T-helper 2 cell treated with Interferon-gamma antibody and Interleukin-4, amounts not matched to agents 5 μg/mL and 100 μg/mL, for 36 hours (primary cell): ENCODE results near the gene BTBD17.
"Not testable (repeated sequence)": the region's sequence is repeated elsewhere in the genome, so short reads cannot be mapped to it uniquely, and the experiment has no call there.

Experiments used
- DNase-seq: peaks from one replicate; pipeline ENCODE4 v3.0.0; 2021; ENCODE audit warnings: low spot score
- H3K27ac Mint-ChIP-seq: one replicate; pipeline ENCODE4 v1.8.0; 2021; ENCODE audit warnings: mild to moderate bottlenecking, mixed read lengths
- H3K27me3 Mint-ChIP-seq: one replicate; pipeline ENCODE4 v1.8.0; 2021; ENCODE audit warnings: low read depth, mixed read lengths
- H3K36me3 Mint-ChIP-seq: one replicate; pipeline ENCODE4 v1.8.0; 2021; ENCODE audit warnings: low read depth, mixed read lengths
- H3K4me1 Mint-ChIP-seq: one replicate; pipeline ENCODE4 v1.8.0; 2021; ENCODE audit warnings: low read depth, mixed read lengths
- H3K4me3 Mint-ChIP-seq: one replicate; pipeline ENCODE4 v1.8.0; 2022; ENCODE audit warnings: mild to moderate bottlenecking, moderate library complexity, mixed read lengths
- H3K9me3 Mint-ChIP-seq: one replicate; pipeline ENCODE4 v1.8.0; 2021; ENCODE audit warnings: mixed read lengths

Gene BTBD17, protein sequence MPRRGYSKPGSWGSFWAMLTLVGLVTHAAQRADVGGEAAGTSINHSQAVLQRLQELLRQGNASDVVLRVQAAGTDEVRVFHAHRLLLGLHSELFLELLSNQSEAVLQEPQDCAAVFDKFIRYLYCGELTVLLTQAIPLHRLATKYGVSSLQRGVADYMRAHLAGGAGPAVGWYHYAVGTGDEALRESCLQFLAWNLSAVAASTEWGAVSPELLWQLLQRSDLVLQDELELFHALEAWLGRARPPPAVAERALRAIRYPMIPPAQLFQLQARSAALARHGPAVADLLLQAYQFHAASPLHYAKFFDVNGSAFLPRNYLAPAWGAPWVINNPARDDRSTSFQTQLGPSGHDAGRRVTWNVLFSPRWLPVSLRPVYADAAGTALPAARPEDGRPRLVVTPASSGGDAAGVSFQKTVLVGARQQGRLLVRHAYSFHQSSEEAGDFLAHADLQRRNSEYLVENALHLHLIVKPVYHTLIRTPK

DNA sequence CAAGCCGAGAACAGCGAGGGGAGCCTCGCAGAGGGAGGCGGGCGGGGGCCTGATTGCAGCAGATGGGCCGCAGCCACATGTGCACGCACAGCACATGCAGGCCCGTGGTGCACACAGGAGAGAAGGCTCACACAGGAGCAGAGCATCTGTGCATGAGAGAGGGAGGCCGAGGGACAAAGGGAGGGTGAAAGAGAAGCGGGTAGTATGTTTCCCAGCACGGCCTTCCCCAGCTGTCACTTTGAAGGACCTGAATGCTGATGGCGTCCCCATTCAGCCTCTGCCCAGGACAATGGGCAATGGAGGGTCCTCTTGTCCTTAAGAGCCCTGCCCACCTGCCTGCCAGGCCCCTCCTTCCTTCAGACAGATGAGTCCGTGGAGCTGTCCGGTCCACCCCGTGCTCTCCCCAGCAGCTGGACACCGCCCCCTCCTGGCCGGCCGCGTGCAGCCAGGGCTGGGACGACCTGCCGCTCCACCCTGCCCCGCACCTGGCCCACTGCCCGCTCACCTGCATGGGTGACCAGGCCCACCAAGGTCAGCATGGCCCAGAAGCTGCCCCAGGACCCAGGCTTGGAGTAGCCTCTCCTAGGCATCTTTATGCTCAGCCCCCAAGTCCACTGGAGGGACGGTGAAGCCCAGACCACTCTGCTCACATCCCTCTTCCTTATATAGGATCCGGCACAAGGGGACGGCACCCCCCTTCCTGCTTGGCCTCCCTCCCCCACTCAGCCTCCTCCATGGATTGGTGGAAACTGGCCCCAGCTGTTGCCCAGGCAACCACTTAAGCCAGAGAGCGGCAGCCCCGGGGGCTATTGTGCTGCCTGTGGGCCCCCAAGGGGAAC, at the start of gene BTBD17:
TSS of gene BTBD17 (minus strand) at position 639 of the 839 bp plus-strand sequence. CDS start at position 590, 49 bp downstream.
- H3K4me3 Mint-ChIP-seq, result no peak within 1 kb of the TSS
- peaks cover 21% of the 10 kb centered on the region for H3K27me3 Mint-ChIP-seq
- H3K4me1 Mint-ChIP-seq, result no peaks in the 10 kb centered on the region
- H3K36me3 Mint-ChIP-seq, result no peaks in the 10 kb centered on the region
- no peak for DNase-seq
- no peak within 1 kb of the TSS for H3K27ac Mint-ChIP-seq
- no peaks in the 10 kb centered on the region for H3K9me3 Mint-ChIP-seq

DNA sequence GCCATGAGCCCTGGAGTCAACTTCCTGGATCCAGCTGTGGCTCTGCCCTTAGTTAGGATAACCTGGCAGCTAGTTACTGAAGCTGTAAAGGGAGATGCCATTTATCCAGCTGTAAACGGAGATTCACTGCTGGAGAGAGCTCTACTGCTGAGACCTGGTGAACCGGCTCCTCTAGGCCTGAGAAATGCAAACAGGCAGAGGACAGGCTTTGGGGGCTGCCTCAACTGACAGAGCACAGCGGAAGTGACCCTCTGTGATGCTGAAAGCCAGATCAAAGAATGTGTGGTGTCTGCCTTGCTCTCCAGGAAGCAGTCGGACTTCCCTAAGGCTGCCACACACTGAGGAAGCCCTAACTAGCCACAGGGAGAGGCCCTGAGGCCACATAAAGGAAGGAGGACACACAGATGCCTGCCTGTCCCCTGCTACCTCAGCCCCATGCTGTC, 48.4 kb upstream of the BTBD17 start:
- Mint-ChIP-seq H3K27me3 (no peaks in the 10 kb centered on the region), H3K4me1 (no peaks in the 10 kb centered on the region), H3K36me3 (no peaks in the 10 kb centered on the region), H3K9me3 (no peaks in the 10 kb centered on the region), H3K27ac (no peak overlapping the region), H3K4me3 (no peak overlapping the region)
- no peak for DNase-seq

DNA sequence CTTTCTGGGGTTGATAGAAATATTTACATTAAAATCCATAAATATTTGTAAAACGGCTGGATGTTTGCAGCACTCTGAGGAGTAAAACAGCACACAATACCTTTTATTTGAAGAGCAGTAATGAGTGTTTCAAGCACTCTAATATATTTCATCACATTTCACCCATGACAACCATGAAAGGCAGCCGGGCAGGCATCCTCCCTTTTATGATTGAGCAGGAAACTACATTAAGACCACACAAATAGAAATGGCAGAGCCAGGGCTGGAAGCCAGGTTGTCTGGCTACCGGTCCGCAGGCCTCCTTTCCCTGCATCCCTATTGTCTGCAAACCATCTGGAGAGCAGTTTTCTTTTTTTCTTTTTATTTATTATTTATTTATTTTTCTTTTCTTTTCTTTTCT, 47.1 kb upstream of the BTBD17 start:
- Mint-ChIP-seq H3K4me1 (no peaks in the 10 kb centered on the region), H3K36me3 (no peaks in the 10 kb centered on the region), H3K27me3 (no peaks in the 10 kb centered on the region), H3K9me3 (no peaks in the 10 kb centered on the region), H3K27ac (no peak overlapping the region), H3K4me3 (no peak overlapping the region)
- DNase-seq, result no peak

DNA sequence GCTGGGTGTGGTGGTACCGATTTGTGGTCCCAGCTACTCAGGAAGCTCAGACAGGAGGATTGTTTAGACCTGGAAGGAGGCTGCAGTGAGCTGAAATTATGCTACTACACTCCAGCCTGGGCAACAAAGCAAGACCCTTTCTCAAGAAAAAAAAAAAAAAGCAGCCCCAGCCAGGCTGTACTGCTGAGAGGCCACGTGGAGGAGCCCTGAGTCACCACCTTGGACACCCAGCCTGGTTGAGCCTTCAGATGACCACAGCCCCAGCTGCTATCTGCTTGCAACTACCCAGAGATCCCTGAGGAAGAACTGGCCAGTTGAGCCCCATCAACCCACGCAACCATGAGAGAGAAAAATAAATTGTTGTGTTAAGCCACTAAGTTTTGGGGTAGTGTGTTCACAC, 46.6 kb upstream of the BTBD17 start:
- DNase-seq, result no peak
- Mint-ChIP-seq H3K4me3 (no peak overlapping the region), H3K4me1 (no peaks in the 10 kb centered on the region), H3K36me3 (no peaks in the 10 kb centered on the region), H3K27ac (no peak overlapping the region), H3K27me3 (no peaks in the 10 kb centered on the region), H3K9me3 (no peaks in the 10 kb centered on the region)

DNA sequence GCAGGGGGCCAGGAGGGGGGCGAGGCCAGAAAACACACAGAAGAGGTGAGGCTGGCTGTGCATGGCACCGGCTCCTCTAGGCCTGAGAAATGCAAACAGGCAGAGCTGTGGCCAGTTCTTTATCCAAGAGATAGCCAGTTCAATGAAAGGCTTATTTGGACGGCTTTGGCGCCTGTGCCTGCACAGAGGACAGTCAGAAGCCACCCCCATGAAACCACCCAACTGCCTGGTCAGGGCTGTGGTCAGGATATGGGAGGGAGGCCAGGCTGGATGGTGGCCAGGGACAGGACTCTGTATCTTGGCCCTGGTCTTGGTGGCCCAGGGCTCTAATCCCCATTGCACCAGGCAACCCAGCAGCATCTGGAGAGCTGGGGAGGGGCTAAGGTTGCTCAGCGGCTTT, 45.7 kb upstream of the BTBD17 start:
- no peak for DNase-seq
- Mint-ChIP-seq H3K27ac (no peak overlapping the region), H3K36me3 (no peaks in the 10 kb centered on the region), H3K4me3 (no peak overlapping the region), H3K27me3 (no peaks in the 10 kb centered on the region), H3K4me1 (no peaks in the 10 kb centered on the region), H3K9me3 (no peaks in the 10 kb centered on the region)

DNA sequence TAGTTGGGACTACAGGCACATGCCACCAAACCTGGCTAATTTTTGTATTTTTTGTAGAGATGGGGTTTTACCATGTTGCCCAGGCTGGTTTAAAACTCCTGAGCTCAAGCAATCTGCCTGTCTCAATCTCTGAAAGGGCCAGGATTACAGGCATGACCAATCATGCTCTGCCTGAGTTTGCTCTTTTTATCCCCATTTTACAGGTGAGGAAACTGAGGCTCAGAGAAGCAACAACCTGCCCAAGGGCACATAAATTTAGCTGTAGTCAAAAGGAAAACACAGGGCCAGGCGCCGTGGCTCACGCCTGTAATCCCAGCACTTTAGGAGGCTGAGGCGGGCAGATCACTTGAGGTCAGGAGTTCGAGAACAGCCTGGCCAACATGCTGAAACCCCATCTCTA, 43.6 kb upstream of the BTBD17 start:
- not testable (repeated sequence) for H3K27ac Mint-ChIP-seq, H3K36me3 Mint-ChIP-seq, H3K4me1 Mint-ChIP-seq, H3K9me3 Mint-ChIP-seq, H3K27me3 Mint-ChIP-seq, H3K4me3 Mint-ChIP-seq, DNase-seq

DNA sequence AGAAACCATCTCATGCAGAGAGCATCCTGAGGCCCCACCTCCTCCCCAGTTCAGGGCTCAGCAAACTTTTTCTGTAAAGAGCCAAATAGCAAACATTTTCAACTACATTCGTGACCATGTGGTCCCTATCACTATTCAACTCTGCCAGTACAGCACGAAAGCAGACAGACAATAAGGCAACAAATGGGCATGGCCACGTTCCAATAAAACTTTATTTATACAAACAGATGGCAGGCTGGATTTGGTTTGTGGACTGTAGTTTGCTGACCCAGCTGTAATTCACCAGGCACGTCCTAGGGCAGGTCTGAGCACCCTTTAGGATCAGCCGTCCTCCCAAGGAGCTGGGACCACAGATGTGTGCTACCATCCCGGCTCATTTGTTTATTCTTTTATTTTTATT, 43.1 kb upstream of the BTBD17 start:
- no peak for DNase-seq
- Mint-ChIP-seq H3K4me1 (no peaks in the 10 kb centered on the region), H3K36me3 (no peaks in the 10 kb centered on the region), H3K9me3 (no peaks in the 10 kb centered on the region), H3K27me3 (peaks cover 2% of the 10 kb centered on the region), H3K27ac (no peak overlapping the region), H3K4me3 (no peak overlapping the region)

DNA sequence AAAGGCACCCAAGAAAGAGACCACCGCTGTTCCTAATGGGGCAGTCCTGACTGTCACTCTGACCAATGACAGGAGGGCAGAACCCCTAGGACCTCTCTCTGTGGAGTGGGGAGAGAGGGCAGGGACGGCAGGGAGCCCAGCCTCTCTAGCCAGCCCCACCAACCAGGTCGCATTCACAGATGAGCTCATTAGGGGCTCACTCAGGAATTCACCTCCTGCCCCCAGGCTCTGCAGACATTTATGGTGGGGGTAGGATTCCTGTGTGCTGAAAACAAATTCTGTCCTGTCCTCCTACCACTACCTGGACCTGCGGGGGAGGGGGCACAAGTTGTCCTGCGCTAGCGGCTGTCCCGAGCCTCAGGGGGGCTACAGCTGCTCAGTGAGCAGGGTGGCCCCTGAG, 42.5 kb upstream of the BTBD17 start:
- Mint-ChIP-seq H3K4me3 (no peak overlapping the region), H3K27ac (no peak overlapping the region), H3K4me1 (no peaks in the 10 kb centered on the region), H3K36me3 (no peaks in the 10 kb centered on the region), H3K9me3 (no peaks in the 10 kb centered on the region), H3K27me3 (peaks cover 2% of the 10 kb centered on the region)
- DNase-seq, result no peak

DNA sequence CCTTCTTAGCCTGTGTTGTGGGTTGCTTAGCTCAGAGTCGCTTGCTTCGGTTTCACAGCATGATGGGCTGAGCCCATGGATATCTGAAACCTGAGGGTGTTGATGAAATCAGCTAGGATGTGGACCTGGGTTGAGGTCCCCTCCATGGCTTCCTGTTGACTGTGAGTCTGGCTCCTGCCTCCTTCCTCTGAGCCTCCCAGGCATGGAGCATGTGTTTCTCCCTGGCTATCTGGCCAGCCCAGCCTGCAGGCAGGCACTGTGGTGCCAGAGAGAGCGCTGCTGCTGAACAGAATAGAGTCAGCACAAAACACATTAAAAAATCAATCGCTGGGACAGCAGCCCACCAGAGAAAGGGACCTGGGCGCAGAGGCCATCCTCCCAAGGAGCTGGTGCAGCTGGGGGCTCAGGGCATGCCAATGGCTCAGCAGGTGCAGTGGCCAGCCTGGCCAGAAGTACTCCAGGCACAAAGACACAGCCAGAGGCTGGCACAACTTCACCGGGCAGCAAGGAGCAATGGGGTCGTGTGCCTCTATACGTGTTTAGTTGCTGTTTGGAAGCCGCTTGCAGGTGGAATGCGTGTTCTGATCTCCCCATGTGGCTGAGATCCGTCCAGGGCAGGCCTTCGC, 42.0 kb upstream of the BTBD17 start:
- Mint-ChIP-seq H3K4me1 (no peaks in the 10 kb centered on the region), H3K27ac (no peak overlapping the region), H3K27me3 (peaks cover 2% of the 10 kb centered on the region), H3K4me3 (no peak overlapping the region), H3K9me3 (no peaks in the 10 kb centered on the region), H3K36me3 (no peaks in the 10 kb centered on the region)
- DNase-seq, result no peak

DNA sequence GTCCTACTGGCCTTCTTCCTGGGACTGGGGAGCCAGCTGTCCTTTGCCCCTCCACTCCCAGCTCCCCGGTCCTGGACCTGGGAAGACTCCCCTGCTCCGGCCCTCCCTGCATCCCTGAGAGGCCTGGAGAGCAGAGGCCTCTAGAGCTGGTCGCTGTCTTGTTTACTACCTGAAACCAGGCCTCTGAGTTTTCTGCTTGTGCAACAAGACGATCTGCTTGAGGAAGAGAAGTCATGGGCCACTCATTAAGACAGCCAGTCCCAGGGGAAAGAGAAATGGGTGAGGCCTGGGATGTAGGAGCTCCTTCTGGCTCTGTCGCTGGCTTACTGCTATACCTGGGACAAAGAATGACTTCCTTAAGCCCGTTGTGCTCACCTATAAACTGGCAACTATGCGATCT, 40.4 kb upstream of the BTBD17 start:
- no peaks in the 10 kb centered on the region for H3K9me3 Mint-ChIP-seq
- no peaks in the 10 kb centered on the region for H3K36me3 Mint-ChIP-seq
- H3K27ac Mint-ChIP-seq, result no peak overlapping the region
- H3K4me1 Mint-ChIP-seq, result no peaks in the 10 kb centered on the region
- H3K4me3 Mint-ChIP-seq, result no peak overlapping the region
- peaks cover 2% of the 10 kb centered on the region for H3K27me3 Mint-ChIP-seq
- DNase-seq, result no peak

DNA sequence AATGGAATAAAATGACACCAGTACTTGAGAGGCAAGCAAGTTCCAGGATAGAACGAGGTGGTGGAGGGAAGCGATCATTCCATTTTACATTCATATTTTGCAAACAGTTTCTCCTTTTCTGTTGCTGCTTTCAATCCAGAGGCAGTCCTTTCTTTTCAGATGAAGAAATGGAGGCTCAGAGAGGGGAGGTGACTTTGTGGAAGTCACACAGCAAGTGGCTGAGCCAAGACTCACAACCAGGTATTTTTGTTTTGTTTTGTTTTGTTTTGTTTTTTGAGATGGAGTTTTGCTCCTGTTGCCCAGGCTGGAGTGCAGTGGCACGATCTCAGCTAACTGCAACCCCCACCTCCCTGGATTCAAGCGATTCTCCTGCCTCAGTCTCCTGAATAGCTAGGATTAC, 34.9 kb upstream of the BTBD17 start:
- no peak for DNase-seq
- H3K27ac Mint-ChIP-seq, result no peak overlapping the region
- peaks cover under 1% of the 10 kb centered on the region for H3K27me3 Mint-ChIP-seq
- H3K9me3 Mint-ChIP-seq, result no peaks in the 10 kb centered on the region
- H3K4me1 Mint-ChIP-seq, result no peaks in the 10 kb centered on the region
- no peaks in the 10 kb centered on the region for H3K36me3 Mint-ChIP-seq
- no peak overlapping the region for H3K4me3 Mint-ChIP-seq

DNA sequence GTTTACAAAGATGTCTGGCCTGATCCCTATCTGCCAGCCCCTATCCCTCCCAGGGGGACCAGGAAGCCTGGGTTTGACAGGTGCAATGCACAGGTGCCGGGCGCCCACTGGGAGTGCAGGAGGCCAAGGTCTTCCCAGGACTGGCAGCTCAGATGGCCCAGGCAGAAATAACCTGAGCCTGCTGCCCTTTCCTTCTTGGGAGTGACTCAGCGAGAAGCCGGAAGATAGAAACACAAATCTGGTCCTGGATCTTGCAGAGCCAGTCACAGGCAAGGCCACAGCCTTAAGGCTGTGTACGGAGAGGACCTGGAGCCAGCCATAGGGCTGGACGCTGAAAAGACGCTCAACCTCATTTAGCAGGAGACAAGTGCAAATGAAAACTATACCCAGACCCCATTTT, 33.3 kb upstream of the BTBD17 start:
- H3K27me3 Mint-ChIP-seq, result peaks cover 2% of the 10 kb centered on the region

DNA sequence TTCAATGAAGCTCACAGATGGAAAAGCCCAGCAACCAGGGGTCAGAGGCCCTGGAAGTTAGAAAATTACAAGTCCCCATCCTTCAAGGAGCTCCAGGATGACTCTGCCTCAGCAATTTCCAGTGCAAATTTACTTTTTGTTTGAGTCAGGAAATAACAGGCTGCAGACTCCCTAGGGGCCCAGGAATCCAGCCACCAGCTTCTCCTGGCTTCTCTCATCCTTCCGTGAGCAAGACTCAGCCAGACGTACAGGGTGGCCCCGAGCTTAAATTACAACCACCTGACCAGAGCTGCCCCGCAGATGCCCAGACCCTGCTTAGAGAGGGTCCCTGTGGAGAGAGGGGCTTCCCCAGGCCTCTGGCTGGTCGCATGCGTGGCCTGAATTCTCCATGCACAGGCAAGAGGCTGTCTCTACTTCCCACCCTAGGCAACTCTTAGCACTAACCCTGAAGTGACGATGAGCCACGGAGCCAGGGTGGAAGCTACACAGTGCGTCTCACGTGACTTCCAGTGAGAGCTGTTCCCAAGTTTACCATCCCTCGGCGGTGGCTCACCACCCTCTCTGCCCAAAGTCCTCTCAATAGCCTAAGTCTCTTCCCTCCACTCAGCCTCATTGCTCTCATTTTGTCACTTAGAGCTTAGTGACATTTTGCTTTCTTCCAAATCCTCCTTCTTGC, 32.7 kb upstream of the BTBD17 start:
- Mint-ChIP-seq H3K27me3 (peaks cover 2% of the 10 kb centered on the region), H3K27ac (no peak overlapping the region), H3K36me3 (no peaks in the 10 kb centered on the region), H3K4me1 (no peaks in the 10 kb centered on the region), H3K9me3 (no peaks in the 10 kb centered on the region), H3K4me3 (no peak overlapping the region)
- DNase-seq, result no peak

More for the DNA sequence above, 33.3 kb upstream of the BTBD17 start:
- no peak for DNase-seq
- Mint-ChIP-seq H3K36me3 (no peaks in the 10 kb centered on the region), H3K4me1 (no peaks in the 10 kb centered on the region), H3K4me3 (no peak overlapping the region), H3K27ac (no peak overlapping the region), H3K9me3 (no peaks in the 10 kb centered on the region)
